ENCODE data around the gene BRD7.

Gene BRD7

GRCh38 chr16:50368410-50369132 is at the start of gene BRD7:
Gene BRD7 (minus strand): TSS chr16:50368988. CDS start chr16:50368774, 214 bp downstream.
- peak; percentile 37 for DNase-seq

- no peak for DNase-seq
Observed at GRCh38 chr16:50416388-50416787, 47.6 kb upstream of the BRD7 start.

GRCh38 chr16:50414152-50414551 is 45.4 kb upstream of the BRD7 start:
- DNase-seq, result no peak

GRCh38 chr16:50411034-50411433 is 42.2 kb upstream of the BRD7 start:
- no peak for DNase-seq

- no peak for DNase-seq
Observed at GRCh38 chr16:50408001-50408561, 39.3 kb upstream of the BRD7 start.

- no peak for DNase-seq
Observed at GRCh38 chr16:50407351-50407750, 38.6 kb upstream of the BRD7 start.

GRCh38 chr16:50403491-50403890 is 34.7 kb upstream of the BRD7 start:
- DNase-seq, result no peak

- no peak for DNase-seq
Observed at GRCh38 chr16:50402298-50402895, 33.6 kb upstream of the BRD7 start.

- no peak for DNase-seq
Observed at GRCh38 chr16:50401355-50401754, 32.6 kb upstream of the BRD7 start.

GRCh38 chr16:50400967-50401348 is 32.2 kb upstream of the BRD7 start:
- peak; percentile 79 for DNase-seq

GRCh38 chr16:50400312-50400966 is 31.7 kb upstream of the BRD7 start:
- no peak for DNase-seq

- no peak for DNase-seq
Observed at GRCh38 chr16:50399411-50399810, 30.6 kb upstream of the BRD7 start.

- no peak for DNase-seq
Observed at GRCh38 chr16:50398336-50398735, 29.5 kb upstream of the BRD7 start.

- DNase-seq, result no peak
Observed at GRCh38 chr16:50396761-50397535, 28.2 kb upstream of the BRD7 start.

GRCh38 chr16:50395763-50396710 is 27.2 kb upstream of the BRD7 start:
- peak; percentile 83 for DNase-seq

- DNase-seq, result no peak
Observed at GRCh38 chr16:50393858-50394802, 25.3 kb upstream of the BRD7 start.

- no peak for DNase-seq
Observed at GRCh38 chr16:50393416-50393815, 24.6 kb upstream of the BRD7 start.

GRCh38 chr16:50390914-50391716 is 22.3 kb upstream of the BRD7 start:
- DNase-seq, result no peak

GRCh38 chr16:50390371-50390771 is 21.6 kb upstream of the BRD7 start:
- no peak for DNase-seq

- DNase-seq, result no peak
Observed at GRCh38 chr16:50389900-50390299, 21.1 kb upstream of the BRD7 start.

Measured in MV-4-11 (cell line).